CD4-positive, alpha-beta T cell (primary cell): ENCODE data around the gene GPC6. TPM values are rescaled to one million over a fixed set of nuclear protein-coding genes. Genes with fewer than 3 reads are reported as not detected.

Source experiments
- ATAC-seq: fragments of 200-7000 bp; cut with Tn5 transposase; one replicate; pipeline ENCODE4 v1.10.0; 2022; ENCODE audit warnings: mild to moderate bottlenecking; ENCODE audit not compliant: poor library complexity
- CTCF ChIA-PET: fragments of 350-600 bp; sonication (Branson Sonifier 250); formaldehyde crosslinking; loops from one replicate; lab custom pipeline; 2021; ENCODE audit warnings: antibody characterized with exemption, inconsistent platforms; lab: Charles Lee
- POLR2A ChIA-PET: fragments of 350-600 bp; sonication (Branson Sonifier 250); formaldehyde crosslinking; loops from one replicate; lab custom pipeline; 2021; ENCODE audit warnings: antibody characterized with exemption, inconsistent platforms; lab: Charles Lee
- DNase-seq, 14 experiments: peaks; one replicate each; pipeline ENCODE4 v3.0.0-alpha.2; 2013 to 2020; ENCODE audit warnings: mixed read lengths in 2 of 14
- H3K27ac ChIP-seq, 2 donors: one replicate each; pipeline versions ENCODE4 v1.5.1 to v1.7.0; 2013; ENCODE audit warnings: low read length in 2 of 2, low read depth in 1 of 2, mild to moderate bottlenecking in 1 of 2
- H3K27me3 ChIP-seq, 2 experiments: 1 replicate in 1 of 2; 2 replicates in 1 of 2; pipeline versions ENCODE4 v1.6.1 to v1.7.0; 2013; ENCODE audit warnings: low read length in 2 of 2, control low read depth in 1 of 2, mild to moderate bottlenecking in 1 of 2, moderate library complexity in 1 of 2; ENCODE audit not compliant: insufficient read depth in 2 of 2, control insufficient read depth in 1 of 2
- H3K36me3 ChIP-seq: one replicate; pipeline ENCODE4 v1.6.1; 2013; ENCODE audit warnings: low read length, control low read depth; ENCODE audit not compliant: insufficient read depth
- H3K4me1 ChIP-seq: one replicate; pipeline ENCODE4 v1.6.1; 2013; ENCODE audit warnings: low read length, control low read depth; ENCODE audit not compliant: insufficient read depth
- H3K4me3 ChIP-seq: one replicate; pipeline ENCODE4 v1.5.1; 2013; ENCODE audit warnings: mild to moderate bottlenecking, low read length, moderate library complexity
- H3K9me3 ChIP-seq, 2 experiments: 1 replicate in 1 of 2; 2 replicates in 1 of 2; pipeline versions ENCODE4 v1.6.1 to v1.7.0; 2013; ENCODE audit warnings: low read length in 2 of 2, mild to moderate bottlenecking in 2 of 2, control low read depth in 1 of 2, moderate library complexity in 1 of 2; ENCODE audit not compliant: control insufficient read depth in 1 of 2, insufficient read depth in 1 of 2
- H3K27ac Mint-ChIP-seq: one replicate; pipeline ENCODE4 v1.8.0; 2020; ENCODE audit warnings: mixed read lengths
- H3K27me3 Mint-ChIP-seq: one replicate; pipeline ENCODE4 v1.8.0; 2021; ENCODE audit warnings: mixed read lengths
- H3K36me3 Mint-ChIP-seq: one replicate; pipeline ENCODE4 v1.8.0; 2021; ENCODE audit warnings: low read depth, mixed read lengths
- H3K4me1 Mint-ChIP-seq: one replicate; pipeline ENCODE4 v1.8.0; 2021; ENCODE audit warnings: low read depth, mixed read lengths
- H3K4me3 Mint-ChIP-seq: one replicate; pipeline ENCODE4 v1.8.0; 2020; ENCODE audit warnings: mild to moderate bottlenecking, mixed read lengths
- H3K9me3 Mint-ChIP-seq: one replicate; pipeline ENCODE4 v1.8.0; 2020; ENCODE audit warnings: mixed read lengths
- intact Hi-C, 2 experiments: fragments of 100-400 bp; cut with DNase I in 1 of 2; cut with micrococcal nuclease in 1 of 2; formaldehyde crosslinking; loops; one replicate each; pipeline versions ENCODE4 v1.15.1 to v1.9.0; 2023 to 2025; cut with DNase I, micrococcal nuclease
- total RNA-seq, 174 experiments: library from RNA in 2 of 174; stranded (reverse) in 2 of 174; gene quantifications; one replicate each; pipeline ENCODE4 v1.2.3 and lab custom pipeline; 2021 to 2026
- TF ChIP-seq, protein P1 (sequence below): fragments of 200-600 bp; IDR thresholded peaks from one replicate; pipeline ENCODE4 v1.8.0; 2022; ENCODE audit warnings: antibody characterized with exemption, mild to moderate bottlenecking

Gene GPC6
- total RNA-seq, 2 experiments from 2014 or later: not detected

DNA sequence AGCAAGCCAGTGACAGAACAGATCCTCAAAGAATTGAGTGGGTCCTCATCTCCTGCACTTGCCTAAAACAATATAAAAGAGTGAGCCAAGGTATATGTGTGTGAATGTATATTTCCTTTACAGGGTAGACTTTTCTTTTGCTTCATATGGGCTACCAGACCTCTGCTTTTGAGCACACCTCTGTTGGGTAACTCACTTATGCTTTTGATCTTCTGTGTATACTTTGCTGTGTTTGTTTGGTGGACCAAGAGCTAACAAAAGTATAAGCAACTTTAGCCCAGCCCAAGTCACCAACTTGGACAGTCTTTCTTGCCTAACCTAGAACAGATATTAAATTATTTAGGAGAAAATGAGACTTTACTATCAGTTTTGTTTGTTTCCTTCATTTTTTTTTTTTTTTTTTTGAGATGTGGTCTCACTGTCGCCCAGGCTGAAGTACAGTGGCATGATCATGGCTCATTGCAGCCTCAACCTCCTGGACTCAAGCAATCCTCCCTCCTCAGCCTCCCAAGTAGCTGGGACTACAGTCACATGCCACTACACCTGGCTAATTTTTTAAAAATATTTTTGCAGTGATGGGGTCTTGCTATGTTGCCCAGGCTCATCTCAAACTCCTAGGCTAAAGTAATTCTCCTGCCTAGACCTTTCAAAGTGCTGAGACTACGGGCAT is 739.8 kb downstream of the GPC6 start:
- H3K27ac Mint-ChIP-seq: no peak overlapping the region
- TF ChIP-seq, protein P1, sequence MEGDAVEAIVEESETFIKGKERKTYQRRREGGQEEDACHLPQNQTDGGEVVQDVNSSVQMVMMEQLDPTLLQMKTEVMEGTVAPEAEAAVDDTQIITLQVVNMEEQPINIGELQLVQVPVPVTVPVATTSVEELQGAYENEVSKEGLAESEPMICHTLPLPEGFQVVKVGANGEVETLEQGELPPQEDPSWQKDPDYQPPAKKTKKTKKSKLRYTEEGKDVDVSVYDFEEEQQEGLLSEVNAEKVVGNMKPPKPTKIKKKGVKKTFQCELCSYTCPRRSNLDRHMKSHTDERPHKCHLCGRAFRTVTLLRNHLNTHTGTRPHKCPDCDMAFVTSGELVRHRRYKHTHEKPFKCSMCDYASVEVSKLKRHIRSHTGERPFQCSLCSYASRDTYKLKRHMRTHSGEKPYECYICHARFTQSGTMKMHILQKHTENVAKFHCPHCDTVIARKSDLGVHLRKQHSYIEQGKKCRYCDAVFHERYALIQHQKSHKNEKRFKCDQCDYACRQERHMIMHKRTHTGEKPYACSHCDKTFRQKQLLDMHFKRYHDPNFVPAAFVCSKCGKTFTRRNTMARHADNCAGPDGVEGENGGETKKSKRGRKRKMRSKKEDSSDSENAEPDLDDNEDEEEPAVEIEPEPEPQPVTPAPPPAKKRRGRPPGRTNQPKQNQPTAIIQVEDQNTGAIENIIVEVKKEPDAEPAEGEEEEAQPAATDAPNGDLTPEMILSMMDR: no peak
- H3K9me3 ChIP-seq: no peaks in the 10 kb centered on the region
- ChIA-PET CTCF (interaction anchor here (0.7 kb wide), 1 partner anchor 663 kb away, joined by 3 read pairs; no protein-coding TSS in a partner anchor), POLR2A (no interaction called here)
- H3K36me3 ChIP-seq: no peaks in the 10 kb centered on the region
- H3K4me1 Mint-ChIP-seq: no peaks in the 10 kb centered on the region
- no peaks in the 10 kb centered on the region for H3K36me3 Mint-ChIP-seq
- H3K4me3 ChIP-seq: no peak overlapping the region
- no peak overlapping the region for H3K27ac ChIP-seq
- DNase-seq (no peak), ATAC-seq (no peak)
- H3K4me3 Mint-ChIP-seq: no peak overlapping the region
- H3K27me3 ChIP-seq: no peaks in the 10 kb centered on the region
- H3K27me3 Mint-ChIP-seq: peaks cover 17% of the 10 kb centered on the region
- no peaks in the 10 kb centered on the region for H3K4me1 ChIP-seq
- intact Hi-C loops: no loop called here
- no peaks in the 10 kb centered on the region for H3K9me3 Mint-ChIP-seq

DNA sequence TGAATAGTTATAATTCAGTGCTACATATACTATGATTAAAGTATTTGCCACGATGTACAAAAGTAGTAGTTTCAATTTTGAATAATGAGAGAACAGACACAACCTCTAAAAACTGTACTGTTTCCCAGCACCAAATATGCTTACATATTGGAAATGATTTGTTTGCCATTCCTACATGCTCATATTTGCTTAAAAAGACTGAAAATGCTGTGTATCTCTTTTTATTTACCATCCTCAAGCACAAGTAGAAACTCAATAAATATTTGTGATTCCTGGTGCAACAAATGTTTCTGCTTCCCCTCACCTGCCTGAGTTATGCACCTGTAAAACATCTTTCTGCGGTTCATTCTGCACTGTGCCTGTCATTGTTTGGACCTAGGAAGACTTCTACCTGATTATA is 740.7 kb downstream of the GPC6 start:
- POLR2A ChIA-PET: no interaction called here
- peaks cover 17% of the 10 kb centered on the region for H3K27me3 Mint-ChIP-seq
- CTCF ChIA-PET: no interaction called here
- H3K4me3 Mint-ChIP-seq: no peak overlapping the region
- H3K9me3 Mint-ChIP-seq: no peaks in the 10 kb centered on the region
- H3K36me3 Mint-ChIP-seq: no peaks in the 10 kb centered on the region
- ATAC-seq (no peak), DNase-seq (no peak)
- Histone ChIP-seq H3K4me1 (no peaks in the 10 kb centered on the region), H3K27ac (no peak overlapping the region), H3K4me3 (no peak overlapping the region), H3K9me3 (no peaks in the 10 kb centered on the region), H3K36me3 (no peaks in the 10 kb centered on the region), H3K27me3 (no peaks in the 10 kb centered on the region)
- H3K4me1 Mint-ChIP-seq: no peaks in the 10 kb centered on the region
- H3K27ac Mint-ChIP-seq: no peak overlapping the region
- intact Hi-C loops: no loop called here
- TF ChIP-seq, protein P1: no peak

DNA sequence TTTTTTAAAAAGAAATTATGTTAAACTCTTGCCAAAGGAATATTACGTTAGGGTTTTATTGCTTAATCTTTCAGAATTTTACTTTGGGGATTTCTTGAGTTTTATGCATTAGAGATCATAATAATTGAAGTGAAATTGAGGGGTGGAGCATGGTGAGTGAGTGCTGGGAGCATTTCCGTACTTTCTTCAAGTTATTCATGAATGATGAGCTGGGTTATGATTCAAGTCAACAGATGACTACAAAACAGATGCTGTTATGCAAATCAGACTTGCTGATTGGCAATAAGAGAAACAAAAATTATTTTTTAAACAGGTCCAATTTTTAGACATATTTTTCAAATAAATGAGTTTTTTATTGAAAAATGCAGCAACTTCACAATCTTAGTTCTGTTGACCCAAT is 748.6 kb downstream of the GPC6 start:
- Mint-ChIP-seq H3K4me3 (no peak overlapping the region), H3K27me3 (peaks cover 16% of the 10 kb centered on the region), H3K27ac (no peak overlapping the region), H3K4me1 (no peaks in the 10 kb centered on the region), H3K9me3 (no peaks in the 10 kb centered on the region), H3K36me3 (no peaks in the 10 kb centered on the region)
- no peak overlapping the region for H3K4me3 ChIP-seq
- POLR2A ChIA-PET: no interaction called here
- no peaks in the 10 kb centered on the region for H3K9me3 ChIP-seq
- DNase-seq: no peak
- H3K4me1 ChIP-seq: no peaks in the 10 kb centered on the region
- no peak overlapping the region for H3K27ac ChIP-seq
- TF ChIP-seq, protein P1: no peak
- intact Hi-C loops: no loop called here
- H3K27me3 ChIP-seq: no peaks in the 10 kb centered on the region
- no peak for ATAC-seq
- H3K36me3 ChIP-seq: no peaks in the 10 kb centered on the region
- CTCF ChIA-PET: no interaction called here
